SK-N-SH (cell line): ENCODE results near the gene SPDEF. TPM values are rescaled to one million over a fixed set of nuclear protein-coding genes. Genes with fewer than 3 reads are reported as not detected.
A peak's percentile ranks its signal among the peaks of the same experiment; 100 is the strongest.

Experiments used
- CTCF ChIA-PET: fragments of 300-600, 350-600 bp; formaldehyde crosslinking; extraction: SDS; loops from one replicate; lab custom pipeline; 2021; lab: Yijun Ruan, JAX
- POLR2A ChIA-PET: fragments of 350-600 bp; sonication (Branson Sonifier 250); formaldehyde crosslinking; extraction: SDS; loops from one replicate; lab custom pipeline; 2020; ENCODE audit warnings: antibody characterized with exemption, inconsistent platforms; lab: Yijun Ruan, JAX
- DNase-seq: peaks from one replicate; pipeline ENCODE4 v3.0.0; 2012
- H2AFZ ChIP-seq: fragments of 200-600 bp; sonication (generic); 2 replicates; pipeline ENCODE4 v1.8.1; 2016; ENCODE audit warnings: antibody characterized with exemption, mild to moderate bottlenecking, low read depth
- H3F3A ChIP-seq: fragments of 200-600 bp; sonication (generic); replicated peaks from 2 replicates; pipeline ENCODE3; 2016; ENCODE audit warnings: antibody characterized with exemption, mild to moderate bottlenecking; ENCODE audit not compliant: insufficient read depth
- H3K27ac ChIP-seq, 2 experiments: fragments of 200-500 bp in 1 of 2; fragments of 200-600 bp in 1 of 2; sonication (Bioruptor generic) in 1 of 2; sonication (generic), shearing (Covaris generic) in 1 of 2; 2 replicates each; pipeline versions ENCODE4 v1.5.1 to v1.6.1; 2014 to 2016; ENCODE audit warnings: low read depth in 2 of 2, inconsistent platforms in 1 of 2, low read length in 1 of 2, mild to moderate bottlenecking in 1 of 2, mixed read lengths in 1 of 2
- H3K27me3 ChIP-seq: fragments of 200-600 bp; sonication (generic), shearing (Covaris generic); 2 replicates; pipeline ENCODE4 v1.6.1; 2016; ENCODE audit warnings: mixed run types; ENCODE audit not compliant: insufficient read depth
- H3K36me3 ChIP-seq, 2 experiments: fragments of 200-500 bp in 1 of 2; fragments of 200-600 bp in 1 of 2; sonication (Bioruptor generic) in 1 of 2; sonication (generic) in 1 of 2; replicated peaks in 1 of 2; 2 replicates each; pipeline versions ENCODE3 to v1.5.1; 2014 to 2016; ENCODE audit warnings: low read length in 1 of 2, mild to moderate bottlenecking in 1 of 2; ENCODE audit not compliant: insufficient read depth in 2 of 2, control insufficient read depth in 1 of 2
- H3K4me1 ChIP-seq, 2 experiments: fragments of 200-500 bp in 1 of 2; fragments of 200-600 bp in 1 of 2; sonication (Bioruptor generic) in 1 of 2; sonication (generic), shearing (Covaris generic) in 1 of 2; 2 replicates each; pipeline versions ENCODE4 v1.5.1 to v1.6.1; 2014 to 2016; ENCODE audit warnings: low read depth in 1 of 2, low read length in 1 of 2, mixed run types in 1 of 2; ENCODE audit not compliant: insufficient read depth in 2 of 2, control insufficient read depth in 1 of 2
- H3K4me2 ChIP-seq: fragments of 200-600 bp; sonication (generic), shearing (Covaris generic); 2 replicates; pipeline ENCODE4 v1.6.1; 2017; ENCODE audit warnings: mixed run types
- H3K4me3 ChIP-seq, 2 experiments: fragments of 200-500 bp in 1 of 2; fragments of 200-600 bp in 1 of 2; sonication (Bioruptor generic) in 1 of 2; sonication (generic), shearing (Covaris generic) in 1 of 2; 2 replicates each; pipeline versions ENCODE4 v1.5.1 to v1.8.1; 2014 to 2016; ENCODE audit warnings: low read depth in 2 of 2, inconsistent platforms in 1 of 2, low read length in 1 of 2, mild to moderate bottlenecking in 1 of 2, mixed read lengths in 1 of 2, moderate library complexity in 1 of 2
- H3K79me2 ChIP-seq: fragments of 200-600 bp; sonication (generic); 2 replicates; pipeline ENCODE4 v1.8.1; 2017; ENCODE audit warnings: mild to moderate bottlenecking; ENCODE audit not compliant: insufficient read depth
- H3K9ac ChIP-seq: fragments of 200-600 bp; sonication (generic); 2 replicates; pipeline ENCODE4 v1.6.1; 2017; ENCODE audit warnings: mixed run types
- H3K9me2 ChIP-seq: fragments of 200-600 bp; sonication (generic); 2 replicates; pipeline ENCODE4 v1.6.1; 2017; ENCODE audit warnings: mixed run types
- H3K9me3 ChIP-seq: fragments of 200-600 bp; sonication (generic); 2 replicates; pipeline ENCODE4 v1.6.1; 2017; ENCODE audit warnings: mixed run types, mild to moderate bottlenecking, moderate library complexity
- H4K20me1 ChIP-seq: fragments of 200-600 bp; sonication (generic); 2 replicates; pipeline ENCODE4 v1.6.1; 2017; ENCODE audit warnings: mild to moderate bottlenecking, mixed run types; ENCODE audit not compliant: insufficient read depth
- CHD2 ChIP-seq: fragments of 150-350 bp; IDR thresholded peaks from 2 replicates; pipeline ENCODE4 v1.6.1; 2018; ENCODE audit warnings: low read length; ENCODE audit not compliant: partially characterized antibody
- ELF1 ChIP-seq: IDR thresholded peaks from 2 replicates; pipeline ENCODE4 v1.4.0; 2012
- MAX ChIP-seq: IDR thresholded peaks from 2 replicates; pipeline ENCODE4 v1.4.0; 2012; ENCODE audit warnings: low read depth
- RAD21 ChIP-seq: IDR thresholded peaks from 2 replicates; pipeline ENCODE4 v1.6.1; 2012; ENCODE audit warnings: mild to moderate bottlenecking, low read length
- SMC3 ChIP-seq: IDR thresholded peaks from 2 replicates; pipeline ENCODE4 v1.6.1; 2012; ENCODE audit warnings: low read depth, low read length, improper control_type of control experiment
- TEAD4 ChIP-seq: IDR thresholded peaks from 2 replicates; pipeline ENCODE4 v1.4.0; 2012; ENCODE audit warnings: mild to moderate bottlenecking, borderline replicate concordance; ENCODE audit not compliant: insufficient read depth
- YY1 ChIP-seq: IDR thresholded peaks from 2 replicates; pipeline ENCODE4 v1.4.0; 2012; ENCODE audit warnings: low read depth, mild to moderate bottlenecking
- WGBS: methylation state at CpG from one replicate; pipeline ENCODE4 v1.1.6; 2017; ENCODE audit warnings: low lambda C conversion rate; 5-methylcytosine and 5-hydroxymethylcytosine counted together
- polyA plus RNA-seq, 3 experiments: library from polyadenylated mRNA; depleted of rRNA; stranded (reverse); fragments of >200 nt; gene quantifications; 2 replicates each; pipeline ENCODE4 v1.2.3, GENCODE V29; 2012

Gene SPDEF
- polyA plus RNA-seq, 1 of the 3 experiments (the other 2 are of a cell fraction): 0.10 TPM

- TF ChIP-seq MAX (peak; percentile 37; the same call in 1 of the 2 replicates), ELF1 (no peak), SMC3 (peak; percentile 84), RAD21 (peak; percentile 68)
Observed at GRCh38 chr6:34526992-34527728, 29.0 kb downstream of the SPDEF start (continued).

- Histone ChIP-seq H3K4me1 (peaks cover 4 to 27% of the 10 kb centered on the region in 2 experiments; a peak in 1 of 4 replicates), H3K27ac (no peak overlapping the region; a peak in 1 of 4 replicates), H3K4me3 (peak overlapping the region in 1 of 2 experiments; percentile 34; a peak in 2 of 4 replicates), H3K9me2 (no peaks in the 10 kb centered on the region), H4K20me1 (no peaks in the 10 kb centered on the region), H3K79me2 (no peaks in the 10 kb centered on the region), H3K27me3 (no peaks in the 10 kb centered on the region), H3K36me3 (no peaks in the 10 kb centered on the region), H3K9me3 (no peaks in the 10 kb centered on the region), H2AFZ (peak overlapping the region; percentile 89), H3F3A (no peaks in the 10 kb centered on the region), H3K4me2 (no peak overlapping the region), H3K9ac (no peak overlapping the region)
- no peak for DNase-seq
- no peak for TF ChIP-seq SMC3
- TF ChIP-seq TEAD4: no peak
- 79% methylated on average over 14 of the region's 23 CpGs for WGBS
- ChIA-PET CTCF (interaction anchor here (0.5 to 3.7 kb wide), 20 partner anchors 9 to 715 kb away, joined by 3 to 36 read pairs (median 4); partner anchors contain the start of genes HMGA1 and SMIM29), POLR2A (interaction anchor here (0.6 kb wide), 1 partner anchor 54 kb away, joined by 3 read pairs; no protein-coding TSS in a partner anchor)
Observed at GRCh38 chr6:34526241-34526972, 29.7 kb downstream of the SPDEF start.

- Histone ChIP-seq H4K20me1 (no peaks in the 10 kb centered on the region), H3F3A (no peaks in the 10 kb centered on the region), H3K4me2 (no peak overlapping the region), H3K9me2 (no peaks in the 10 kb centered on the region), H3K9me3 (no peaks in the 10 kb centered on the region), H3K4me1 (peaks cover 4 to 27% of the 10 kb centered on the region in 2 experiments; a peak in 1 of 4 replicates), H3K36me3 (no peaks in the 10 kb centered on the region), H3K79me2 (no peaks in the 10 kb centered on the region), H3K4me3 (no peak overlapping the region), H3K9ac (no peak overlapping the region), H2AFZ (no peak overlapping the region), H3K27ac (peak overlapping the region in 1 of 2 experiments; percentile 60; a peak in 2 of 4 replicates), H3K27me3 (no peaks in the 10 kb centered on the region)
- WGBS: 93% methylated on average over 7 of the region's 13 CpGs
- TF ChIP-seq YY1 (no peak), CHD2 (peak; percentile 20)
- DNase-seq: peak; percentile 77
- CTCF ChIA-PET: interaction anchor here (0.5 to 3.7 kb wide), 9 partner anchors 10 to 716 kb away, joined by 3 to 36 read pairs (median 4); no protein-coding TSS in a partner anchor
- POLR2A ChIA-PET: interaction anchor here (0.6 kb wide), 1 partner anchor 55 kb away, joined by 3 read pairs; no protein-coding TSS in a partner anchor
Observed at GRCh38 chr6:34525431-34526175, 30.5 kb downstream of the SPDEF start.
